Stimulated activated CD4-positive, alpha-beta T cell treated with anti-CD3 and anti-CD28 coated beads, TNF-alpha, amount 100 ng/mL, for 1 hour (primary cell): ENCODE measurements around the gene KHSRP.
A peak's percentile ranks its signal among the peaks of the same experiment; 100 is the strongest.

Source experiments
- DNase-seq, 3 donors: peaks; one replicate each; pipeline ENCODE4 v3.0.0-alpha.2; 2020; ENCODE audit warnings: low read depth in 3 of 3, low spot score in 1 of 3

The KHSRP gene, protein sequence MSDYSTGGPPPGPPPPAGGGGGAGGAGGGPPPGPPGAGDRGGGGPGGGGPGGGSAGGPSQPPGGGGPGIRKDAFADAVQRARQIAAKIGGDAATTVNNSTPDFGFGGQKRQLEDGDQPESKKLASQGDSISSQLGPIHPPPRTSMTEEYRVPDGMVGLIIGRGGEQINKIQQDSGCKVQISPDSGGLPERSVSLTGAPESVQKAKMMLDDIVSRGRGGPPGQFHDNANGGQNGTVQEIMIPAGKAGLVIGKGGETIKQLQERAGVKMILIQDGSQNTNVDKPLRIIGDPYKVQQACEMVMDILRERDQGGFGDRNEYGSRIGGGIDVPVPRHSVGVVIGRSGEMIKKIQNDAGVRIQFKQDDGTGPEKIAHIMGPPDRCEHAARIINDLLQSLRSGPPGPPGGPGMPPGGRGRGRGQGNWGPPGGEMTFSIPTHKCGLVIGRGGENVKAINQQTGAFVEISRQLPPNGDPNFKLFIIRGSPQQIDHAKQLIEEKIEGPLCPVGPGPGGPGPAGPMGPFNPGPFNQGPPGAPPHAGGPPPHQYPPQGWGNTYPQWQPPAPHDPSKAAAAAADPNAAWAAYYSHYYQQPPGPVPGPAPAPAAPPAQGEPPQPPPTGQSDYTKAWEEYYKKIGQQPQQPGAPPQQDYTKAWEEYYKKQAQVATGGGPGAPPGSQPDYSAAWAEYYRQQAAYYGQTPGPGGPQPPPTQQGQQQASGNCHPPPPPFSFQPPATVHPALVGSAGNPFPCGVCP

DNA sequence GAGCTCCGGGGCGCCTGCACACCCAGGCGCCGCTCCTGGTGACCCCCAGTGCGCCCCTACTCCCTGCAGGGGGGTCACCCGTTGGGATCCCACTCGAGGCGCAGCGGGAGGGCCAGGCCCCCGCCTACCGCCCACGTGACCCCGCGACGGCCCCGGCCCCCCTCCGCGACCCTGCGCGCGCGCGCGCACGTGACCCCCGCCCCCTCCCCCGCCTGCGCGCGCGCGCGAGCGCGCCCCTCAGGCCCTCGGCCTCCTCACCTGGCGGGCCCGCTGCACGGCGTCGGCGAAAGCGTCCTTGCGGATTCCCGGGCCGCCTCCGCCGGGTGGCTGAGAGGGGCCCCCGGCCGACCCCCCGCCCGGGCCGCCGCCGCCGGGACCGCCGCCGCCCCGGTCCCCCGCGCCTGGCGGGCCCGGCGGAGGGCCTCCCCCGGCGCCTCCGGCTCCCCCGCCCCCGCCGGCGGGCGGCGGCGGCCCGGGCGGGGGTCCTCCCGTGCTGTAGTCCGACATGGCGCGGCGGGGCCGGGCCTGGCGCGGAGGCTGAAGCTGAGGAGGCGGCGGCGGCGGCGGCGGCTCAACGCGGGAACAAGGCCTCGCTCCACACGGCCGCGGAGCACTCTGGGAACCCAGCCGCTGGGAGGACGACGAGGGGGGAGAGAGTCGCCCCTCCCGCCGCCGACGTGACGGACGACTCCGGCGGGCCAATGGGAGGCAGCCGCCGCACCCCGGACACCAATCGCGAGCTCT is at the start of gene KHSRP:
TSS of gene KHSRP (minus strand) at position 617 of the 744 bp plus-strand sequence. CDS start at position 507, 110 bp downstream.
- DNase-seq, result peak in 1 of 3 donors; percentile 40

DNA sequence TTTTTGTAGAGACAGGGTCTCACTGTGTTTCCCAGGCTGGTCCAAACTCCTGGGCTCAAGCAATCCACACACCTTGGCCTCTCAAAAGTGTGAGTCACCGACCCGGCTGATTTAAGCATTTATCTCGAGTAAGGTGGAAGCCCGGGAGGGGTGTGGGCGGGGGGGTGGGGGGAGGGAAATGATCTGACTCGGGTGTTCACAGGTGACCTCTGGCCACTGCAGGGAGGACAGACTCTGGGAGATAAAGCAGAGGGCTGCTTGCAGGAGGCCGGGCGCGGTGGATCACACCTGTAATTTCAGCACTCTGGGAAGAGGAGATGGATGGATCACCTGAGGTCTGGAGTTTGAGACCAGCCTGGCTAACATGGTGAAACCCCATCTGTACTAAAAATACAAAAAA is 49.0 kb upstream of the KHSRP start:
- no peak for DNase-seq

DNA sequence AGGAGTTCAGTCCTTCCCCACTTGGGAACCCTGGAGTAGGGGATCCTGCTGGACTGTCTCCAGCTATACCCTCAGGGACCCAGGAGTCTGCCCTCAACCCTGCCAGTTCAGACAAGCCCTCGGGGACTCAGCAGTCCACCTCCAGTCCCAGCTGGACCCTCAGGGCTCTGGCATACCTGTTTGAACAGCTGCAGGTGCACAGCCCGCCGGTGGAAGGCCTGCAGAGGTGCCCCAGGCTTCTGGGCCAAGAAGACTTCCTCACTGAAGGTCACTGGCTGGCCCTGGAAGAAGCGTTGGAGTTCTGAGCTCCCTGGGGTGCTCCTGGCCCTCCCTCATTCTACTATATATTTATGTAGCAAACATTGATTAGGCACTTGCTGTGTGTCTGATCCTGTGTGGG is 48.1 kb upstream of the KHSRP start:
- DNase-seq, result no peak

DNA sequence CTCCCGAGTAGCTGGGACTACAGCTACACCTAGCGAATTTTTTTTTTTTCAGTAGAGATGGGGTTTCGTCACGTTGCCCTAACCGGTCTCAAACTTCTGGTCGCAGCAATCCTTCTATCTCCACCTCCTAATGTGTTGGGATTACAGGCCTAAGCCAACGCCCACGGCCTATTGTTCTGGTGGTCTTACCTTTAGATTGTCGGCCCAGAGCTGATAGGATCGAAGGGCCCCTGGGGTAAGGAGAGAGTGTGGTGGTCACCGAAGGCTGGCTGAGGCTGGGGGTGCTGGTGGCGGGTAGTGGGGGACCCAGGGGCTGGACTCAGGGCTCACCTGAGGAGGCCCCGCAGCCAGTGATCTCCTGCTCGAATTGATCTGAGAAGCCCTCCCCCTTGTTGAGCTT is 46.5 kb upstream of the KHSRP start:
- no peak for DNase-seq

DNA sequence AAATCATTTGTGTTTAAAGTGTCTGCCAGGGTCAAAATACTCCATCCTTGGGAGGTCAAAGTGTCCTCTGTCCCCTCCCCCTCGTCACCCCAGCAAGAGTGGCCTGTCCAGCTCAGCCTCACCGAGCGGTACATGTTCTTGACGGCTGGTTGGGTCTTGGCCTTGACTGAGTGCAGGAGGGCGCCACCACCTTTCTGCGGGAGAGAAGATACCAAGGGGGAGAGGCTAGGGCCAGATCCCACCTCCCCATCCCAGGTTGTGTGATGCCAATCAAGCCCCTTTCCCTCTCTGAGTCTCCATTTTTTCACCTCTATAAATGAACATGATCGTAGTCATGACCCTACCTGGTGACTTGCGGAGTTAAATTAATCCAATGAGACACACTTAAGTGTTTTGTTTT is 45.6 kb upstream of the KHSRP start:
- DNase-seq, result no peak

DNA sequence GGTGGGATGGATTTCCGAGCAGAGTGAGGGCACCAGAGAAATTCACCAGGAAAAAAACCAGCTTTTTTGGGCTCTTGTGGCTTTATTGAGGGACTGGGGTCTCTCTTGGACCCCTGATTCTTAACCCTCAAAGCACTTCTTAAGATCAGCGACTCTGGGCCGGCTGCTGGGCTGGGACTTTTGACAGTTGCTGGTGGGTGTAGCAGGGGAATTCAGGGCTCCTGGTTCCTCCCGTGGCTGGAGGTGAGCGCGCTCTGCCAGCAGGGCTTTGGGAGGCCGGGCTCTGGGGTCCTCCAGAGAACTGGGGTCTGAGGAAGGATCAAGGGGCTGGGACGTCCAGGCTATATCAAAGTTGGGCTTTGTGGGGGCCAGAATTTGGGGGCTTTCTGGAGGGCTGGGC is 42.8 kb upstream of the KHSRP start:
- no peak for DNase-seq

DNA sequence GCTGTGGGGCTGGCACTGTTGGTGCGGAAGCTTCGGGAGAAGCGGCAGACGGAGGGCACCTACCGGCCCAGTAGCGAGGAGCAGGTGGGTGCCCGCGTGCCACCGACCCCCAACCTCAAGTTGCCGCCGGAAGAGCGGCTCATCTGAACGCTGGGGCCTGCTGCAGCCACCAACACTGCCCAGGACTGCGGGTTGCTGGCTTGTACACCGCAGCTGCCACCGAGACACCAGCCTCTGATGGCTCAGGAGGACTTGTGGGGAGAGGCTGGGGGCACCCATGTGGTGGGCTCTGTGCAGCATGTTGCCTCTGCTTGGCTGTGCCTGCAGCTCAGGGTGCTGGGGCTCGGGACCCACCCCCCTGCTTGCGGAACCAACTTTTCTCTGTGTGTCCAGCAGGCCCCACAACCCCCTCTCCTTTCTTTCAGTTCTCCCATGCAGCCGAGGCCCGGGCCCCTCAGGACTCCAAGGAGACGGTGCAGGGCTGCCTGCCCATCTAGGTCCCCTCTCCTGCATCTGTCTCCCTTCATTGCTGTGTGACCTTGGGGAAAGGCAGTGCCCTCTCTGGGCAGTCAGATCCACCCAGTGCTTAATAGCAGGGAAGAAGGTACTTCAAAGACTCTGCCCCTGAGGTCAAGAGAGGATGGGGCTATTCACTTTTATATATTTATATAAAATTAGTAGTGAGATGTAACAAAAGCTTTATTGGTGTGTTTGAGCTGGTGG is 42.1 kb upstream of the KHSRP start:
- DNase-seq, result no peak

DNA sequence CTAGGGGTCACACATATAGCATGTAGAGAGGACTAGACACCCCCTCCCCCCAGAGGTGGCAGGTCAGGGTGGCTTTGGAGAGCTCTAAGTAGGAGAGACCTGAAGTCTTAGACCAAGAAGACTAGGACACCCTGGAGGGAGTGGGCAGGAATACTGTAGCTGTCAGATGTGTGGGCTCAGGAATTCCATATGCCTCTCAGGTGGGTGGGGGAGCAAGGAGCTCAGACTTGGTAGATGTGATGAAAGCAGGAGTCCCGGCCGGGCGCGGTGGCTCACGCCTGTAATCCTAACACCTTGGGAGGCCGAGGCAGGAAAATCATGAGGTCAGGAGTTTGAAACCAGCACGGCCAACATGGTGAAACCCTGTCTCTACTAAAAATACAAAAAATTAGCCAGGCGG is 41.1 kb upstream of the KHSRP start:
- no peak for DNase-seq

DNA sequence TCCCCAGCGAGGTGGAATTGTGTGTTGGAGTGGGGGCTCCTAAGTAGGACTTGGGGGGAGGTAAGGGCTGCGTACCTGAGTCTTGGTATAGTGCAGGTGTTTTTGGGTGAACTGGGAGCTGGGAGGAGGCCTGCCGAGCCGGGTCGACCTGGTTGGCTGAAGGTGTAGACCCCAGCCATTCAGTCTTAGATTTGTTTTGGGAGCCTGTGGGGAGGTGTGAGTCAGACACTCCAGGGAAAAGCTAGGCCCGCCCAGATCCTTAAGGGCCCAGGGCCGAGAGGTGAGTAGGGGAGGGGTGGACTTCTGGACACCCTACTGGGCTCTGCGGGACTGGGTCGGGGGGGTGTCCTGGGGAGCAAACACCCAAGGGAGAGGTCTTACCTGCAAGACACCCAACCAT is 40.4 kb upstream of the KHSRP start:
- no peak for DNase-seq

DNA sequence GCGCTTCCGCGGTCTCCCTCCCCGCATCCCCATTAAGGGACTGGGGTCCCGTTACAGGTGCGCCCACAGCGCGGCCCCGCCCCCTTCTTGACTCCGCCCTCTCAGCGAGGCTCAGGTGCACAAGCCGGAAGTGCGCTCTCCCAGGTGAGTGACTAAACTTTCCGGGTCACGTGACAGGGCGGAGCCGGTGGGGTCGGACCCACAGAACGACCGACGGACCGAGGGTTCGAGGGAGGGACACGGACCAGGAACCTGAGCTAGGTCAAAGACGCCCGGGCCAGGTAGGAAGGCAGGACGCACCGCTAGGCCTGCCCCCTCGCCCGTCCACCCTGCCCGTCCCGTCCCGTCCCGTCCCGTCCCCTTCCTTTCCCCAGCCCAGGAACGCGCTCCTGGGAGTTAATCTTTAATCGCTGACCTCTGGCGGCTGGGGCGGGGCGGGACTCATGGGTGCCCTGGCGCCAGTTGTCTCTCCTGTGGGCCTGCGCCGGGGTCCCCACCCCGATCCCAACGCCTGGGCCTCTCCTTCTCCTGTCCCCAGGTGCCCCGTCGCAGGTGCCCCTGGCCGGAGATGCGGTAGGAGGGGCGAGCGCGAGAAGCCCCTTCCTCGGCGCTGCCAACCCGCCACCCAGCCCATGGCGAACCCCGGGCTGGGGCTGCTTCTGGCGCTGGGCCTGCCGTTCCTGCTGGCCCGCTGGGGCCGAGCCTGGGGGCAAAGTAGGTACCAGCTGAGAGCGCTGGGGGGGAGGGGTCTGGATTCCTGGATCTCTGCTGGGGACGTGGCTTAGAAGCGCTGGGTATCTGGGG is 39.7 kb upstream of the KHSRP start, which contains the start of gene CRB3:
TSS of gene CRB3 (plus strand) at position 202 of the 804 bp plus-strand sequence. CDS start at position 633, 431 bp downstream.
- peak in 2 of 3 donors; percentile 23 to 32 for DNase-seq

DNA sequence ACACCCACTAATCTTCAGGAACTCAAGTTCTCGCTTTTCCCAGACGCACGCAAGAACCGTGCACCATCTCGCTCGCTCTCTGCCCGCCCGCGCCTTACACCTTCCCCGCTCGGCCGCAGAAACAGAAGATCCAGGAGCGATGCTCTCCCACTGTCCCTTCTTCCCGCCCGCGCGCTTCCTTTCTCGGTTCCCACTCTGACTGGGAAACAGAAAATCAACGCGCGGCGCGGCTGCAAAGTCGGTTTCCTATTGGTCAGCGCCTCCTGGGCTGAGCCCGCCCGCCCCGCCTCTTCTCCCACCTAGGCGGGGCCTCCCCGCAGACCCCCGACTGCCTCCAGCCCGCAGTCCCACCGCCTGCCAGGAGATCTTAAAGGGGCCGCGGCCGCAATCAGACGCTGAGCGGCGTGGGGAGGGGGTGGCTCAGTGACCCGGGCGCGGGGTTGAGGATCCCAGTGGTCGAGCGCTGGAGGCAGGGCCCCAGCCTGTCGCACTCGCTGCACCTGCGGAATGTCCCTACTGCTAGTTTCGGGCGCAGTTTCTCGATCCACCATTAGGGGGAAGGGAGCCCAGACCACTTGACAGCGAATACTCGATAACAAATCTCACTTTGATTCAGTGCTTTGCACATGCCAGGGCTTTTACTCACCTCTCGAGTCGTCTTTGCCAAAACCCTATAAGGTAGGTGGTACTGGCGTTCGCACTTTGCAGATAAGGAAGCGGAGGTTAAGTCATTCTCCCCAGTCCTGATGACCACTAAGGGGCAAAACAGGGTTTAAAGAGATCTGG is 35.7 kb upstream of the KHSRP start:
- peak; percentile 92 to 93 (median 92) for DNase-seq

DNA sequence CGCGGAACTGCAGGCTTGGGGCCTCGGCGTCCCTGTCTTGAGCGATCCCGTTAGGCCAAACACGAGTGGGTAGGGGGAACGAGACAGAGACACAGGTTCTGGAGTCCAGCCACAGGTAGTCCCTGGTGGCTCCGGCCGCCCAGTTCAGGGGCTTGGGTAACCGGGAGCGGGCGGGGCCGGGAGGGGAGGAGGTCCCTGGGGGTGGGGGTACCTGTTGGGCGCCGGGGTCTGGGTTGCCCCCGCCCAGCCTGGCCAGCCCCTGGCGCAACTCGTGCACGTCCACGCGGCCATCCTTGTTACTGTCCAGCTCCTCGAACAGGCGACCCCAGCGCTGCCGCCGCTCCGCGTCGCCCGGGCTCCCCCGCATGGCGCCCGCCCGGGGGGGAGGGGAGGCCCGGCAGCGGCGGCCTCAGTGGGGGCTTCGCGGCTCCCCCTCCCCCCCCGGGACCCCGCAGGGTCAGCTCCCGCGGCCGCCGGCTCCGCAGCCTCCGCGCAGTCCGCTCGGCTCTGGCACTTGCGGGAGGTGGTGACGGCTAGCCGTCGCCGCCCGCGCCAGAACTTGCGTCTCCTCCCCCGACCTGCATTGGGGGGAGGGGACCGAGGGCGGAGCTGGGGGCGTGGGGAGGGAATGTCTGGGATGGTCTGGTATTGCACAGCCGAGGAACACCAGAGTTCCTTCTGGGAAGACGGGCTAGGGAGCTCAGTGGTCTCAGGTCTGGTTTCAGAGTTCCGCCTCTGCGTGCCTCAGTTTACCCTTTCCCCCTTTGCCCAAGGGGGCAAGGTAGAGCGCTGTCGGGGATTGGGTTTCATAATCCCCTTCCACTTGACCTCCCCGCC is 34.9 kb upstream of the KHSRP start, which contains the start of gene SLC25A23:
TSS of gene SLC25A23 (minus strand) at position 531 of the 837 bp plus-strand sequence. CDS start at position 367, 164 bp downstream.
- peak in 1 of 3 donors; percentile 55 for DNase-seq

DNA sequence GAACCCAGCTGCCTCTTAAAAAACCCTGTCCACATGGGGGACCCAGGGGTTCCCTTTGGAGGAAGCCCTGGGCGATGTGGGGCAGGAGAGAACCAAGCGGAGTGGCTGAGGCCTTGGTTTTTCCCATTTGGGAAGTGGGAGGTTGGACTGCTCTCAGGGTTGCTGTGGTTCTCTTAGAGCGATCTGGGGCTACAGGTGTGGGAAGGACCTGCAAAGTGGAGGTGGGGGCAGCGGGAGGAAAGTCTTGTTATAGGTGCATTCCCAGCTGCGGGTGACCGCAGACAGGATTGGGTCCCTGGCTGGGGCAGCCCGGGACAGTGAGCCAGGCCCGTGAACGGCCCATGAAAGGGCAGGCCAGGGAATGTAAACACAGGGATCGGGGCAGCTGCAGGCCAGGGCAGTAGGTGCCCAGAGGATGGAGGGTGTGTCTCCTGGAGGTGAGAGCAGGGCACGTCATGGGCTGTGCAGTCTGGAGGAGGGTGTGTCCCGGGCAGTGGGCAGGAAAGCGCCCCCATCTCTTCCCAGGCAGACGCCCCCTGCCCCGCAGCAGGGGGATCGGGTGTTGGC is 34.2 kb upstream of the KHSRP start:
- DNase-seq, result no peak

DNA sequence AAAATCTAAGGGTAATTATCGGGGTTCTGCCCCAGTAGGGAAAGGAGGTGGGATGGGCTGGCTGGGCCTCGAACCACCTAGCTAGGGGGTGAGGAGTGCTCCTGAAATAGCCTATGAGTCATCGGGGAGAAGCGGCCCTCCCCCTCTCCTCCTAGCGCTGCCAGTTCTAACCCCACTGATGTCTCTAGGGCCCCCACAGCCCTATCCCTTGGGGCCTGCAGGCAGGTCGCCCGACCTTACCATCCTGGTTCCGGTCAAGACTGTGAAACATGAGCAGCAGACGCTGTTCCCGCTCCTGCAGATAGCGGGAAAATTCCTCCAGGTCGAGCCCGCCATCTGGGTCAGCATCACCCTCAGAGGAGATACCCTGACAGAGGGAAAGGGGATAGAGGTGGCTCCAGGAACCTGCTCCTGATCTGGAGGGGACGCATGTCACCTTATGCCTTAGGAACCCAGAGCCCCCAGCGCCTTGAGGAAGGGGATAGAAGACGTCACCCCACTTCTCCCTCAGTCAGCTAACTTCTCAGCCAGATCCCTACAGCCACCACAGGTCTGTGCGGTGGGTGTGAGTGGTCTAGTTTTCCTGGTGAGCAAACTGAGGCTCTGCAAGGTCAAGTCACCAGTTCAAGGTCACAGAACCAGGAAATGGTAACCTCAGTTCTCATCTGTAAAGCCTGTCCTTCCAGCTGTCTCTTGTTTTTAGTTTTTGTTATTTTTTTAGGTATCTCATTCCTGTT is 33.5 kb upstream of the KHSRP start:
- DNase-seq, result no peak

DNA sequence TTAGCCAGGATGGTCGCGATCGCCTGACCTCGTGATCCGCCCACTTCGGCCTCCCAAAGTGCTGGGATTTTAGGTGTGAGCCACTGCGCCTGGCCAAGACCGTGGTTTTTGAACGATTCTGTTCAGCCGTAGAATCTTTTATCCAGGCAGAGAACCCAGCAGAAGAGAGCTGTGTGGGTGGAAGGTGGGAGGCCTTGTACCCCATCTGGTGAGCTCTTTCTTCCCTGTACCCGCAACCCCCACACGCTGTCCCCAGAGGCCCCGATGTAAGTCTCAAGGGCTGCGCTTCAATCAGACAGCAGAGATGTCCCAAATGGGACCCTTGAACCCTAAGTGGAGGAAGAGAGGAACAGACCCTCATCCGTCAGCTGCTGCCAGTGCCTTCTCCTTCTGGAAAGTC is 31.3 kb upstream of the KHSRP start:
- no peak for DNase-seq

DNA sequence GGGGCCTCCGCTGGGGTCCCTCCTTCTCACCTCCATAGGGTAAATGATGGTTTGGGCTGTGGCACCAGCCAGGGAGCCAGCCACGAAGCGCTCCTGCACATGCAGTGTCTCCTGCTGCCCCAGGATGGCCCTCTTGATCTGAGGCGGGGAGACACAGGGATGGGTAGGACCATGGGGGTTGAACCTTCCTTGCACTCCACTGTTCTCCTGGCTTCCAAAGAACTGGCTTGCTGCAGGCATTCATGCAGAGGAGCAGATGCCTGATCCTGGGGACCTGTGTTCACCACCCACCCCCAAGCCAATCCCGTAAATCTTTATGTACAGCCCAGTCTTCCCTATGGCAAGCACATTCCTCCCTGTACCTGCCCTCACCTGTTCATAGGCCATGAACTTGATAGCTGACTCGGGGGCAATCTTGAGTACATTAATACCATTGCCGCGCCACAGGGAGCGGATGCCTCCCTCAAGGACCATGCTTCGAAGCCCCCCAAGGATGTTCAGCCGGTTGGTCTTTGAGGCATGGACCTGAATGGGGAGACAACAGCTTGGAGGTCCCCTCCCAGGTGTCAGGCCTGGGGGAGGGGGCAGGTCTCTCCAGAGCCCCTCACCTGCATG is 29.4 kb upstream of the KHSRP start:
- DNase-seq, result no peak

DNA sequence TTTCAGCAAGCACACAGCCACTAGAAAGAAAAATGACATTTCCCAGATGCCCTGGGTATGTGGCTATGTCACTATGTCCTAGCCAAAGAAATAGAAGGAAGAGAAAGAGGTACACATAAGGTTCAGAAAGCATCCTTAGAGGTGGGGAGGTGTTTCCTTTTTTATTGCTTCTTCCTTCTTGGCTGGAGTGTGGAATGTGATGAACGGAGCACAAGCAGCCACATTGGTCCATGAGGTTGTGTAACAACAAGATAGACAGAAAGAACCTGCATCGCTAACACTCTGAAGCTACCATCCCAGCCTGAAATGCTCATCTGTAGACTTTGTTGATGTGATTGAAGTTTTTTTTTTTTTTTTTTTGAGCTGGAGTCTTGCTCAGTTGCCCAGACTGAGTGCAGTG is 28.3 kb upstream of the KHSRP start:
- no peak for DNase-seq
